A549 (cell line): ENCODE data around the gene B4GALT3. TPM values are rescaled to one million over a fixed set of nuclear protein-coding genes. Genes with fewer than 3 reads are reported as not detected.

Source experiments
- ATAC-seq, 2 experiments: fragments of 200-7000 bp in 1 of 2; fragments of >200 bp in 1 of 2; cut with Nextera tagmentation in 1 of 2; cut with Tn5 transposase in 1 of 2; 3 replicates each; pipeline versions ENCODE4 v1.8.0 to v1.9.1; 2018 to 2020; ENCODE audit warnings: mild to moderate bottlenecking in 1 of 2, moderate library complexity in 1 of 2
- CTCF ChIA-PET: fragments of 300-600 bp; sonication (Branson Sonifier 250); formaldehyde crosslinking; extraction: SDS; loops from one replicate; lab custom pipeline; 2021; ENCODE audit warnings: antibody characterized with exemption, inconsistent platforms; lab: Yijun Ruan, JAX
- POLR2A ChIA-PET: fragments of 350-600 bp; formaldehyde crosslinking; extraction: SDS; loops from one replicate; lab custom pipeline; 2021; ENCODE audit warnings: antibody characterized with exemption, inconsistent platforms; lab: Yijun Ruan, JAX
- DNase-seq, 2 experiments: peaks; one replicate each; pipeline versions ENCODE4 v3.0.0 to v3.0.0-alpha.2; 2011 to 2016; ENCODE audit warnings: low read depth in 1 of 2, low spot score in 1 of 2
- FAIRE-seq: peaks from 2 replicates; lab custom pipeline; 2011; peaks lifted over from hg19 to GRCh38; lab: Jason Lieb, UNC
- H3K27ac ChIP-seq, 2 experiments: fragments of >200 bp; sonication (Bioruptor Twin); formaldehyde crosslinking; 3 replicates each; pipeline ENCODE4 v1.5.1; 2016 to 2017
- H3K4me1 ChIP-seq: fragments of >200 bp; sonication (Bioruptor Twin); formaldehyde crosslinking; 3 replicates; pipeline ENCODE4 v1.6.1; 2016
- H3K4me2 ChIP-seq: fragments of >200 bp; sonication (Bioruptor Twin); formaldehyde crosslinking; 3 replicates; pipeline ENCODE4 v1.6.1; 2016
- H3K4me3 ChIP-seq: fragments of >200 bp; sonication (Bioruptor Twin); formaldehyde crosslinking; 3 replicates; pipeline ENCODE4 v1.5.1; 2016
- H3K9me3 ChIP-seq: fragments of >200 bp; sonication (Bioruptor Twin); formaldehyde crosslinking; 3 replicates; pipeline ENCODE4 v1.6.1; 2016
- BCL3 ChIP-seq: fragments of >200 bp; sonication (Bioruptor Twin); formaldehyde crosslinking; IDR thresholded peaks from 3 replicates; pipeline ENCODE4 v1.6.1; 2016
- CHD2 ChIP-seq: fragments of 150-350 bp; IDR thresholded peaks from 2 replicates; pipeline ENCODE4 v1.6.1; 2014; ENCODE audit warnings: low read length; ENCODE audit not compliant: partially characterized antibody
- EHF ChIP-seq: fragments of 250-450 bp; sonication (Bioruptor Pico); IDR thresholded peaks from 2 replicates; pipeline ENCODE4 v1.5.0; 2020; ENCODE audit warnings: mild to moderate bottlenecking
- EHMT2 ChIP-seq: fragments of 200-600 bp; sonication (generic); IDR thresholded peaks from 2 replicates; pipeline ENCODE4 v1.6.1; 2016; ENCODE audit warnings: antibody characterized with exemption, low read depth, mild to moderate bottlenecking, moderate library complexity
- ELK1 ChIP-seq: fragments of 150-350 bp; IDR thresholded peaks from 2 replicates; pipeline ENCODE4 v1.6.1; 2014; ENCODE audit warnings: low read depth, mild to moderate bottlenecking, low read length
- FOSB ChIP-seq: fragments of 250-450 bp; sonication (Bioruptor Pico); IDR thresholded peaks from 2 replicates; pipeline ENCODE4 v1.5.0; 2020; ENCODE audit warnings: mild to moderate bottlenecking, moderate library complexity
- HMGXB4 ChIP-seq: fragments of 250-450 bp; sonication (Bioruptor Pico); IDR thresholded peaks from 2 replicates; pipeline ENCODE4 v1.5.0; 2021; ENCODE audit warnings: mild to moderate bottlenecking, moderate library complexity, borderline replicate concordance
- HOXB13 ChIP-seq: fragments of 250-450 bp; sonication (Bioruptor Pico); IDR thresholded peaks from 2 replicates; pipeline ENCODE4 v1.5.0; 2020; ENCODE audit warnings: low read depth, mild to moderate bottlenecking, moderate library complexity
- JUN ChIP-seq, 2 experiments: fragments of >200 bp; sonication (Bioruptor Twin); formaldehyde crosslinking; IDR thresholded peaks; 2 replicates in 1 of 2; 3 replicates in 1 of 2; pipeline ENCODE4 v1.6.1; 2016 to 2017
- KDM5A ChIP-seq: fragments of 200-600 bp; sonication (generic); IDR thresholded peaks from 2 replicates; pipeline ENCODE4 v1.6.1; 2016; ENCODE audit warnings: antibody characterized with exemption, mild to moderate bottlenecking
- MAX ChIP-seq: IDR thresholded peaks from 2 replicates; pipeline ENCODE4 v1.6.1; 2012
- MAZ ChIP-seq: fragments of 150-350 bp; IDR thresholded peaks from 2 replicates; pipeline ENCODE4 v1.6.1; 2014; ENCODE audit warnings: antibody characterized with exemption, low read depth, low read length, borderline replicate concordance
- MYC ChIP-seq: IDR thresholded peaks from 2 replicates; pipeline ENCODE4 v1.6.1; 2012; ENCODE audit warnings: mild to moderate bottlenecking, inconsistent platforms, low read length, improper control_type of control experiment, borderline replicate concordance
- PBX3 ChIP-seq: IDR thresholded peaks from 2 replicates; pipeline ENCODE4 v1.6.1; 2012
- PHF8 ChIP-seq: fragments of 200-600 bp; sonication (generic); IDR thresholded peaks from 2 replicates; pipeline ENCODE4 v1.6.1; 2016; ENCODE audit warnings: low read depth, mild to moderate bottlenecking, antibody characterized with exemption, moderate library complexity, borderline replicate concordance
- POLR2A ChIP-seq: IDR thresholded peaks from 2 replicates; pipeline ENCODE4 v1.6.1; 2012; ENCODE audit warnings: mild to moderate bottlenecking, low read length
- RARB ChIP-seq: fragments of 250-450 bp; sonication (Bioruptor Pico); IDR thresholded peaks from 2 replicates; pipeline ENCODE4 v1.8.0; 2021; ENCODE audit warnings: mild to moderate bottlenecking, moderate library complexity
- RCOR1 ChIP-seq: fragments of 150-350 bp; IDR thresholded peaks from 2 replicates; pipeline ENCODE4 v1.6.1; 2014; ENCODE audit warnings: antibody characterized with exemption, low read length, low read depth
- REST ChIP-seq: fragments of 200-600 bp; sonication (generic); IDR thresholded peaks from 2 replicates; pipeline ENCODE4 v1.6.1; 2016; ENCODE audit warnings: antibody characterized with exemption, mild to moderate bottlenecking, moderate library complexity
- RNF2 ChIP-seq: fragments of 200-600 bp; sonication (generic); IDR thresholded peaks from 2 replicates; pipeline ENCODE4 v1.6.1; 2016; ENCODE audit warnings: low read depth, mild to moderate bottlenecking, antibody characterized with exemption, moderate library complexity, borderline replicate concordance
- SREBF2 ChIP-seq: fragments of 450-650 bp; IDR thresholded peaks from 2 replicates; pipeline ENCODE4 v1.6.1; 2014; ENCODE audit warnings: mild to moderate bottlenecking, moderate library complexity
- USF2 ChIP-seq: fragments of 450-650 bp; IDR thresholded peaks from 2 replicates; pipeline ENCODE4 v1.6.1; 2014; ENCODE audit warnings: antibody characterized with exemption
- WGBS: methylation state at CpG from one replicate; pipeline ENCODE4 v1.1.6; 2017; ENCODE audit errors: missing lambda C conversion rate; 5-methylcytosine and 5-hydroxymethylcytosine counted together
- polyA plus RNA-seq, 4 experiments: library from polyadenylated mRNA; depleted of rRNA in 3 of 4; stranded (reverse); fragments of >200 nt; fragmentation: RNase III in 1 of 4; extraction: RNeasy Plus Mini Kit Qiagen cat#74134 plus additional on column Dnase treatment in 1 of 4; gene quantifications; 2 replicates in 3 of 4; 3 replicates in 1 of 4; pipeline ENCODE4 v1.2.3, GENCODE V29; 2011 to 2017

Gene B4GALT3
- polyA plus RNA-seq, 2 of the 4 experiments (the other 2 are of a cell fraction), result 25.3 to 25.5 TPM

GRCh38 chr1:161157867-161158266 is 19.4 kb downstream of the B4GALT3 start:
- DNase-seq, result no peak
- Histone ChIP-seq H3K27ac (no peak overlapping the region), H3K9me3 (no peaks in the 10 kb centered on the region), H3K4me2 (no peak overlapping the region), H3K4me1 (peaks cover 16% of the 10 kb centered on the region), H3K4me3 (no peak overlapping the region)
- ChIA-PET CTCF (interaction anchor here (0.5 to 7.9 kb wide), 13 partner anchors 9 to 923 kb away, joined by 3 to 59 read pairs (median 5); partner anchors contain the start of genes DEDD and PPOX), POLR2A (interaction anchor here (1.5 kb wide), 1 partner anchor 8 kb away, joined by 5 read pairs; the partner anchor contains the start of gene PPOX)
- WGBS, result 94% methylated on average over 1 of the region's 1 CpG
- ATAC-seq, result no peak
- TF ChIP-seq USF2, result no peak
- no peak for TF ChIP-seq MAZ
- TF ChIP-seq RNF2, result no peak
- no peak for TF ChIP-seq SREBF2
- no peak for TF ChIP-seq FOSB (CRISPR knock-in tag)
- no peak for FAIRE-seq

GRCh38 chr1:161153682-161154337 is 23.5 kb downstream of the B4GALT3 start, which contains the start of gene UFC1:
Gene UFC1 (plus strand): TSS chr1:161153978. CDS start chr1:161153998, 20 bp downstream.
- under 1% methylated on average over 33 of the region's 33 CpGs for WGBS
- DNase-seq (peak; percentile 89 to 94), FAIRE-seq (peak; percentile 46), ATAC-seq (peak; percentile 93 to 96)
- Histone ChIP-seq H3K9me3 (no peaks in the 10 kb centered on the region), H3K4me2 (peak within 1 kb of the TSS; percentile 89), H3K27ac (peak within 1 kb of the TSS; percentile 89 to 95), H3K4me3 (peak within 1 kb of the TSS; percentile 57), H3K4me1 (peaks cover 9% of the 10 kb centered on the region)
- CTCF ChIA-PET, result interaction anchor here (1.0 to 7.9 kb wide), 4 partner anchors 11 to 39 kb away, joined by 3 to 59 read pairs (median 4); partner anchors contain the start of gene PPOX
- POLR2A ChIA-PET, result interaction anchor here (0.9 to 2.5 kb wide), 8 partner anchors 12 to 236 kb away, joined by 3 to 30 read pairs (median 5); partner anchors contain the start of genes B4GALT3, DEDD, NDUFS2 and NIT1
- TF ChIP-seq HMGXB4 (CRISPR knock-in tag) (no peak), BCL3 (peak; percentile 79; the same call in 2 of the 3 replicates), EHMT2 (no peak), MYC (peak; percentile 53; the same call in 1 of the 2 replicates), EHF (CRISPR knock-in tag) (peak; percentile 55; the same call in 1 of the 2 replicates), POLR2A (peak; percentile 63; the same call in 1 of the 2 replicates), ELK1 (no peak), RCOR1 (0 out of 2 replicates have a peak, but pooled peaks have one; percentile 23), REST (peak; percentile 58; the same call in 1 of the 2 replicates), KDM5A (0 out of 2 replicates have a peak, but pooled peaks have one; percentile 27), PHF8 (peak; percentile 88; the same call in 1 of the 2 replicates), RARB (CRISPR knock-in tag) (no peak), RNF2 (no peak), HOXB13 (CRISPR knock-in tag) (0 out of 2 replicates have a peak, but pooled peaks have one; percentile 25), PBX3 (no peak), MAX (peak; percentile 92), USF2 (no peak), JUN (IDR thresholded peaks at IDR 0.05) (peak; percentile 88), CHD2 (peak; percentile 47)
